Neural progenitor cell (in vitro differentiated cells): ENCODE measurements around the gene SFRP4.

Experiments
- CTCF ChIP-seq: fragments of 200-600 bp; sonication (generic); IDR thresholded peaks from 2 replicates; pipeline ENCODE4 v1.5.1; 2017; ENCODE audit warnings: antibody characterized with exemption, mild to moderate bottlenecking
- EZH2 ChIP-seq: fragments of 200-600 bp; sonication (generic); IDR thresholded peaks from 2 replicates; pipeline ENCODE4 v1.6.1; 2017; ENCODE audit warnings: antibody characterized with exemption, mild to moderate bottlenecking, moderate library complexity
- EZH2phosphoT487 ChIP-seq: fragments of 200-600 bp; sonication (generic); IDR thresholded peaks from 2 replicates; pipeline ENCODE4 v1.6.1; 2017; ENCODE audit warnings: antibody characterized with exemption

DNA sequence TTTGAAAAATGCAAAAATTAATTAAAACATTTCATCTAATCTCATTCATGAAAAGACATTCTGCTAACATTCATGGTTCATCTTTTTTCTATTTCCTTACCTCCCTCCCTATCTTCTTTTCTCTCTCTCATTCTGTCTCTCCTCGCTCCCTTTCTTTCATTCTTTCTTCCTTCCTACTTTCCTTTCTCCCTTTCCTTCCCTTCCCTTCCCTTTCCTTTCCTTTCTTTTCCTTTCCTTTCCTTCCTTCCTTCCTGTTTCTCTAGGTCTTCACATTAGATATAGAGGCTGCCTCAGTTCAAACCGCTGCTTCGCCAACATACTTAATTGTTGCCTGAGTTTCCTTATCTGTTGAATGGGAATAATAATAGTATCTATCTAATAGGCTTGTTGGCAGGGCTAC, 21.9 kb downstream of the SFRP4 start:
- TF ChIP-seq CTCF, result no peak
- TF ChIP-seq EZH2phosphoT487, result no peak
- TF ChIP-seq EZH2, result no peak
